Neural cell (in vitro differentiated cells): ENCODE results near the gene ZMYM2. TPM values are rescaled to one million over a fixed set of nuclear protein-coding genes. Genes with fewer than 3 reads are reported as not detected.
"Not testable (repeated sequence)": the region's sequence is repeated elsewhere in the genome, so short reads cannot be mapped to it uniquely, and the experiment has no call there.

Experiments used
- H2AFZ ChIP-seq: fragments of 200-600, 300-800 bp; sonication (generic), shearing (Covaris generic); 2 replicates; pipeline ENCODE4 v1.6.0; 2014; ENCODE audit warnings: low read depth, mild to moderate bottlenecking, antibody characterized with exemption, low read length, moderate library complexity
- H3F3A ChIP-seq: fragments of 200-600 bp; shearing (Covaris generic); 2 replicates; pipeline ENCODE4 v1.6.1; 2016; ENCODE audit warnings: mild to moderate bottlenecking, moderate library complexity, mixed read lengths, antibody characterized with exemption, low read length; ENCODE audit not compliant: insufficient read depth, poor library complexity, severe bottlenecking
- H3K27ac ChIP-seq: fragments of 200-600, 300-800 bp; sonication (generic), shearing (Covaris generic); 2 replicates; pipeline ENCODE4 v1.5.1; 2014; ENCODE audit warnings: mild to moderate bottlenecking, low read length, moderate library complexity
- H3K27me3 ChIP-seq: fragments of 300-800, 200-600 bp; sonication (generic), shearing (Covaris generic); 2 replicates; pipeline ENCODE4 v1.6.0; 2014; ENCODE audit warnings: mild to moderate bottlenecking, low read depth, low read length, moderate library complexity; ENCODE audit not compliant: insufficient read depth
- H3K36me3 ChIP-seq: fragments of 300-800, 200-600 bp; sonication (generic), shearing (Covaris generic); 2 replicates; pipeline ENCODE4 v1.5.1; 2014; ENCODE audit warnings: mild to moderate bottlenecking, antibody characterized with exemption, low read length, moderate library complexity; ENCODE audit not compliant: insufficient read depth
- H3K4me2 ChIP-seq: fragments of 300-800, 200-600 bp; sonication (generic), shearing (Covaris generic); 2 replicates; pipeline ENCODE4 v1.6.0; 2014; ENCODE audit warnings: mild to moderate bottlenecking, low read length
- H3K4me3 ChIP-seq: fragments of 300-800, 200-600 bp; sonication (generic), shearing (Covaris generic); 2 replicates; pipeline ENCODE4 v1.5.1; 2014; ENCODE audit warnings: mild to moderate bottlenecking, low read length, moderate library complexity
- H3K79me2 ChIP-seq: fragments of 200-600 bp; shearing (Covaris generic); replicated peaks from 2 replicates; pipeline ENCODE4 v1.6.0; 2014; ENCODE audit warnings: mild to moderate bottlenecking, low read length, moderate library complexity; ENCODE audit not compliant: insufficient read depth
- H3K9ac ChIP-seq: fragments of 300-800, 200-600 bp; sonication (generic), shearing (Covaris generic); 2 replicates; pipeline ENCODE4 v1.6.1; 2016; ENCODE audit warnings: mild to moderate bottlenecking, low read length, mixed read lengths
- H3K9me2 ChIP-seq: fragments of 200-600 bp; shearing (Covaris generic); 2 replicates; pipeline ENCODE4 v1.6.1; 2016; ENCODE audit warnings: mild to moderate bottlenecking, low read length, mixed read lengths; ENCODE audit not compliant: insufficient read depth
- H3K9me3 ChIP-seq: fragments of 200-600, 300-800 bp; sonication (generic), shearing (Covaris generic); 2 replicates; pipeline ENCODE4 v1.6.1; 2016; ENCODE audit warnings: mild to moderate bottlenecking, mixed run types, low read length, moderate library complexity, mixed read lengths
- H4K20me1 ChIP-seq: fragments of 200-600 bp; shearing (Covaris generic); 2 replicates; pipeline ENCODE4 v1.6.1; 2016; ENCODE audit warnings: mild to moderate bottlenecking, mixed run types; ENCODE audit not compliant: insufficient read depth
- CTCF ChIP-seq: fragments of 450-650 bp; IDR thresholded peaks from 2 replicates; pipeline ENCODE4 v1.5.1; 2014; ENCODE audit warnings: antibody characterized with exemption, mild to moderate bottlenecking, moderate library complexity; ENCODE audit not compliant: poor library complexity, severe bottlenecking
- EP300 ChIP-seq: fragments of 450-650 bp; conservative IDR thresholded peaks from 2 replicates; pipeline ENCODE4 v1.6.1; 2014; ENCODE audit warnings: antibody characterized with exemption, mild to moderate bottlenecking, moderate library complexity; ENCODE audit not compliant: poor library complexity, severe bottlenecking
- EZH2 ChIP-seq: fragments of 200-600, 300-800 bp; shearing (Covaris generic), sonication (generic); IDR thresholded peaks from 2 replicates; pipeline ENCODE4 v1.6.1; 2014; ENCODE audit warnings: antibody characterized with exemption, low read length, borderline replicate concordance, mild to moderate bottlenecking; ENCODE audit not compliant: insufficient read depth, poor library complexity, severe bottlenecking
- MXI1 ChIP-seq: fragments of 450-650 bp; conservative IDR thresholded peaks from 2 replicates; pipeline ENCODE4 v1.6.1; 2014; ENCODE audit warnings: antibody characterized with exemption, mild to moderate bottlenecking; ENCODE audit not compliant: poor library complexity, severe bottlenecking
- POLR2AphosphoS5 ChIP-seq: IDR thresholded peaks from 2 replicates; pipeline ENCODE4 v1.6.1; 2012
- RAD21 ChIP-seq: fragments of 450-650 bp; conservative IDR thresholded peaks from 2 replicates; pipeline ENCODE4 v1.6.1; 2014; ENCODE audit warnings: antibody characterized with exemption, mild to moderate bottlenecking, moderate library complexity
- REST ChIP-seq: IDR thresholded peaks from 2 replicates; pipeline ENCODE4 v1.6.1; 2012; ENCODE audit warnings: borderline replicate concordance
- SMC3 ChIP-seq: fragments of 450-650 bp; conservative IDR thresholded peaks from 2 replicates; pipeline ENCODE4 v1.6.1; 2014; ENCODE audit warnings: antibody characterized with exemption, mild to moderate bottlenecking, moderate library complexity; ENCODE audit not compliant: poor library complexity
- TAF1 ChIP-seq: IDR thresholded peaks from 2 replicates; pipeline ENCODE4 v1.6.1; 2012; ENCODE audit warnings: low read depth
- polyA plus RNA-seq: library from polyadenylated mRNA; depleted of rRNA; stranded (reverse); fragments of >200 nt; gene quantifications from 2 replicates; pipeline ENCODE4 v1.2.3, GENCODE V29; 2014

The ZMYM2 gene
- polyA plus RNA-seq, 1 donor from 2014 or later: 92.2 TPM

DNA sequence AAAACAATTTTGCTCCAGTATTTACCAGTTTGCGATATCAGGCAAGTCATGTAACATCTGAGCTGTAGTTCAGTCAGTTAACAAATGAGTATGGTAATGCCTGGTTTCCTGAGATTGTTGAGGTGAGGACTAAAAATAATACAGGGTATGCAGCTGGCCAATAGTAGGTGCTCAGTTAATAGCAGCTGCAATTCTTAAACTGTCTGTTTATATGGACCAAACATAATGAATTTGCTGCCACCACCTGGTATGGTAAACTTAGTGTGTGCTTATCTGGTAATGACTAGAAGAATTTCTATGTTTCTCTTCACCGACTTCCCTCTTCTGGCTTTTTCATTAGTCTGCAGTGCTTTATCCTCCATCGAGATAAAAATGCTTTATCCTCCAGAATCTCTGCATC, 9.1 kb downstream of the ZMYM2 start:
- peaks cover 3% of the 10 kb centered on the region for H3K36me3 ChIP-seq
- H3K27me3 ChIP-seq: no peaks in the 10 kb centered on the region
- no peaks in the 10 kb centered on the region for H3K9me2 ChIP-seq
- H3K4me3 ChIP-seq: no peak overlapping the region
- TF ChIP-seq EZH2: no peak
- no peak for TF ChIP-seq EP300
- no peak for TF ChIP-seq MXI1
- TF ChIP-seq POLR2AphosphoS5: no peak
- no peak for TF ChIP-seq SMC3
- no peak for TF ChIP-seq CTCF
- no peak for TF ChIP-seq REST
- no peak for TF ChIP-seq TAF1
- no peak for TF ChIP-seq RAD21
- peaks cover 6% of the 10 kb centered on the region for H4K20me1 ChIP-seq
- no peaks in the 10 kb centered on the region for H3K9me3 ChIP-seq
- H3K79me2 ChIP-seq: peaks cover 99% of the 10 kb centered on the region
- H3K27ac ChIP-seq: no peak overlapping the region
- no peak overlapping the region for H2AFZ ChIP-seq
- H3K9ac ChIP-seq: no peak overlapping the region
- H3K4me2 ChIP-seq: no peak overlapping the region
- no peaks in the 10 kb centered on the region for H3F3A ChIP-seq

GRCh38 chr13:19974498-19975009, 16.0 kb downstream of the ZMYM2 start:
- H3K9me3 ChIP-seq, H3K9ac ChIP-seq, H4K20me1 ChIP-seq, H2AFZ ChIP-seq, H3K4me2 ChIP-seq, H3K9me2 ChIP-seq, H3K27ac ChIP-seq, H3K4me3 ChIP-seq, H3F3A ChIP-seq, H3K27me3 ChIP-seq: not testable (repeated sequence)
- Histone ChIP-seq H3K79me2 (peaks cover 85% of the 10 kb centered on the region), H3K36me3 (peaks cover 23% of the 10 kb centered on the region)
